Esophagus (tissue), 2 donors: ENCODE results near the gene GRAMD1B. TPM values are rescaled to one million over a fixed set of nuclear protein-coding genes. Genes with fewer than 3 reads are reported as not detected.

Experiments
- H3K27ac ChIP-seq, 2 donors: one replicate each; pipeline ENCODE4 v1.5.1; 2013; ENCODE audit warnings: low read depth in 2 of 2, mild to moderate bottlenecking in 2 of 2, inconsistent platforms in 1 of 2, low read length in 1 of 2, moderate library complexity in 1 of 2
- H3K27me3 ChIP-seq, 2 donors: one replicate each; pipeline ENCODE4 v1.6.1; 2013; ENCODE audit warnings: low read length in 2 of 2, control low read depth in 1 of 2, mild to moderate bottlenecking in 1 of 2; ENCODE audit not compliant: insufficient read depth in 2 of 2, control insufficient read depth in 1 of 2
- H3K36me3 ChIP-seq, 2 donors: one replicate each; pipeline ENCODE4 v1.6.1; 2013; ENCODE audit warnings: low read length in 1 of 2; ENCODE audit not compliant: control insufficient read depth in 2 of 2, insufficient read depth in 2 of 2
- H3K4me1 ChIP-seq, 2 donors: one replicate each; pipeline ENCODE4 v1.6.1; 2013; ENCODE audit warnings: low read length in 1 of 2; ENCODE audit not compliant: control insufficient read depth in 2 of 2, insufficient read depth in 2 of 2
- H3K4me3 ChIP-seq, 2 donors: one replicate each; pipeline ENCODE4 v1.5.1; 2013; ENCODE audit warnings: low read length in 2 of 2, mild to moderate bottlenecking in 2 of 2, low read depth in 1 of 2, moderate library complexity in 1 of 2
- H3K9me3 ChIP-seq, 2 donors: one replicate each; pipeline ENCODE4 v1.6.1; 2013; ENCODE audit warnings: mild to moderate bottlenecking in 2 of 2, low read depth in 1 of 2, low read length in 1 of 2, moderate library complexity in 1 of 2; ENCODE audit not compliant: control insufficient read depth in 2 of 2, insufficient read depth in 1 of 2
- WGBS, 2 donors: extraction: QIAGEN DNeasy Blood & Tissue Kit; methylation state at CpG; one replicate each; pipeline ENCODE4 v1.1.7; 2013; 5-methylcytosine and 5-hydroxymethylcytosine counted together
- polyA plus RNA-seq, 2 donors: library from polyadenylated mRNA; stranded (reverse); fragments of 200-250 nt; gene quantifications; one replicate each; pipeline ENCODE4 v1.2.3, GENCODE V29; 2013
- donor health status: healthy with polysubstance abuse.
- donor health status: Bipolar disorder and iron deficiency.

The GRAMD1B gene
- polyA plus RNA-seq, 2 donors, result 0.26 to 0.37 TPM

DNA sequence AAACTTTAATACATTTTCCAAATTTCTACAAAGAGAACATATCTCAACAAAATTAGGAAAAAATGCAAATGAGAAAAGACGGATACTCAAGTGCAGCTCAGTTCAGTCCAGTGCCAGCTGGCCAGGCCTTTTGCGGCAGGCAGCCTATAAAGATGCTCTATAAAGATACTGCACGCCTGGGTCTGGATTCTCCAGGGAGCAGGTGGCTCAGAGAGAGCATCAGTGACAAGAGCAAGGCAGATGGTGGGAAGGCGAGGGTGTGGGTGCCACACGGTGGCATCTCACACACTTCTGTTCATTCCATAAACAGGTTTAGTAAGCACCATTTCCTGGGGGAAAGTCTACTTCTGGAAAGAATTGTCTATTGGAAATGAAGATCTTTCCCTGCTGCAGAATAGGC is 242.5 kb downstream of the GRAMD1B start:
- no peaks in the 10 kb centered on the region for H3K4me1 ChIP-seq
- WGBS, 2 donors, result 86% methylated on average over 5 of the region's 5 CpGs
- no peaks in the 10 kb centered on the region for H3K36me3 ChIP-seq
- H3K27ac ChIP-seq, result no peak overlapping the region
- no peak overlapping the region for H3K4me3 ChIP-seq
- H3K27me3 ChIP-seq, result peaks cover 0 to 3% of the 10 kb centered on the region in 2 donors
- no peaks in the 10 kb centered on the region for H3K9me3 ChIP-seq

GRCh38 chr11:123674297-123674696 is 244.2 kb downstream of the GRAMD1B start:
- H3K27me3 ChIP-seq, result peaks cover 0 to 3% of the 10 kb centered on the region in 2 donors
- no peak overlapping the region for H3K4me3 ChIP-seq
- H3K4me1 ChIP-seq, result no peaks in the 10 kb centered on the region
- H3K27ac ChIP-seq, result no peak overlapping the region
- H3K9me3 ChIP-seq, result no peaks in the 10 kb centered on the region
- no peaks in the 10 kb centered on the region for H3K36me3 ChIP-seq
- 47 to 49% methylated on average over 2 of the region's 2 CpGs for WGBS, 2 donors

Other genes starting within 250 kb of the GRAMD1B start
- gene CLMP, start 235.0 kb upstream of the GRAMD1B start, polyA plus RNA-seq, result 1 to 10 TPM; 2.9 to 4.2 TPM
- under 1 TPM; 0.16 to 0.29 TPM for gene SCN3B, start 224.4 kb downstream of the GRAMD1B start, polyA plus RNA-seq